GM15510 (cell line): ENCODE results near the gene GNLY.

ENCODE experiments used
- POLR2A ChIP-seq: IDR thresholded peaks from 3 replicates; pipeline ENCODE4 v1.6.1; 2011; ENCODE audit warnings: borderline replicate concordance; ENCODE audit not compliant: insufficient read length; ENCODE audit errors: extremely low read depth

The GNLY gene

DNA sequence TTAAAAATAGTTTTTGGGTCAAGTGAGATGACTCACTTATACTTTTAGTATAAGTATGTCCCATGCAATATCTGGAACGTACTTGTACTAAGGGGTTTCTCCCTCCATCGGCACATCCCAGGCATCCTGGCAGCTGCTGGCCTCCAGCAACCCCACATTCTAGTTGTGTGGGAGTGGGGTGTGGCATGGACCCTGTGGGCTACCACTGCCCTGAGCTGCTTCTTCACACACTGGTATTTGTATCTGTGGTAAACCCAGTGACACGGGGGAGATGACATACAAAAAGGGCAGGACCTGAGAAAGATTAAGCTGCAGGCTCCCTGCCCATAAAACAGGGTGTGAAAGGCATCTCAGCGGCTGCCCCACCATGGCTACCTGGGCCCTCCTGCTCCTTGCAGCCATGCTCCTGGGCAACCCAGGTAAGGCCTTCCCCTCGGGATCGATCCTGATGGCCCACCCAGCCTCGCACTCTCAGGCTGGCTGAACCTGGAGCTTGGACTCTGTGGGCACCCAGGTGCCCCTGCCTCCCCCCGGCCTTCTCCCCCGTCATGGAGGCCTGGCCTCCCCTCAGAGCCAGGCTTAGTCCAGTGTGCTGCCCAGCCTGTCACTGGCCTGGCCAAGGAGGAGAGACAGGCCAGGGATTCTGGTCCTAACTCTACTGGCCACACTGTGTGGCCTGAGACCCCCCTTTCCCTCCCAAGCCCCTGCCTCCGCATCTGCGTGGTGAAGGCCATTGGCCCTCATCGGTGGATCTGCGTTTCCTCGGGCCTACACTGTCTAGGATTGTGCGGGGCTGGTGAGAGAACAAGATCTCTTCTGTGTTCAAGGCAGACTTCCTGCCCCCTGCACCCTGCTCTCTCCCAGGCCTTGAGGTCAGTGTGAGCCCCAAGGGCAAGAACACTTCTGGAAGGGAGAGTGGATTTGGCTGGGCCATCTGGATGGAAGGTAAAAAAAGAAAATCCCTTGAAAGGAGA, at the start of gene GNLY:
GNLY (plus strand) TSS at position 307 of the 974 bp plus-strand sequence; CDS start at position 368, 61 bp downstream.
- no peak for TF ChIP-seq POLR2A

DNA sequence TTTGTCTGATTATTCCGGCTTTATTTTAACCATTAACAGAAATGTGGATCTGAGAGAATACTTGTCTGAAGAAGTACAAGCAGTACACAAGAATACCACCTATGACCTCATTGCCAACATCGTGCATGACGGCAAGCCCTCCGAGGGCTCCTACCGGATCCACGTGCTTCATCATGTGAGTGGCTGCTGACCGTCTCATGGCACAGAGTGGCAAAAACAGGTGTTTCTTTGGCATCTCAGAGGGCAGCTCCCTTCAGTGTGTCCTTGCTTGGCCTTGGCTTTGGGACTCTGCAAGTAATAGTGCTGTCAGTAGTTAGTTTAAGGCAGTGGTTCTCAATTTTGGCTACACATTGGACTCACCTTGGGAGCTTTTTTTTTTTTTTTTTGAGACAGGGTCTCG, 49.2 kb upstream of the GNLY start:
- no peak for TF ChIP-seq POLR2A

DNA sequence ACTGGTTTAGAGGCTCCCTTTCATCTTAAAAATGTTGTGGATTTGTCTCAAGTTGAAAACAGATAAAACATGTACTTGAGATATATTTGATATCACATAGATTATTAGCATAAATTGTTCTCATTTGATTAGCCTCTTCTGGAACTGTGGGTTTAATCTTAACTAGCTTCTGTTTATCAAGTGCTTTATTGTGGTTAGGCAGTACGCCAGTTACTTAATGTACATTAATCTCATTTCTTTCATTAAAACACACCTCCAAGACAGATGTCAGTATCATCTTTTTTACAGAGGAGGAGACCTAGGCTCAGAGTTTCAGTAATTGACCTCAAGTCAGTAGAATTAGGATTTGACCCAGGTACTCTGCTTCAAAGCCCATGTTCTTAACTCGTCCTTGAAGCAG, 48.0 kb upstream of the GNLY start:
- TF ChIP-seq POLR2A: no peak

DNA sequence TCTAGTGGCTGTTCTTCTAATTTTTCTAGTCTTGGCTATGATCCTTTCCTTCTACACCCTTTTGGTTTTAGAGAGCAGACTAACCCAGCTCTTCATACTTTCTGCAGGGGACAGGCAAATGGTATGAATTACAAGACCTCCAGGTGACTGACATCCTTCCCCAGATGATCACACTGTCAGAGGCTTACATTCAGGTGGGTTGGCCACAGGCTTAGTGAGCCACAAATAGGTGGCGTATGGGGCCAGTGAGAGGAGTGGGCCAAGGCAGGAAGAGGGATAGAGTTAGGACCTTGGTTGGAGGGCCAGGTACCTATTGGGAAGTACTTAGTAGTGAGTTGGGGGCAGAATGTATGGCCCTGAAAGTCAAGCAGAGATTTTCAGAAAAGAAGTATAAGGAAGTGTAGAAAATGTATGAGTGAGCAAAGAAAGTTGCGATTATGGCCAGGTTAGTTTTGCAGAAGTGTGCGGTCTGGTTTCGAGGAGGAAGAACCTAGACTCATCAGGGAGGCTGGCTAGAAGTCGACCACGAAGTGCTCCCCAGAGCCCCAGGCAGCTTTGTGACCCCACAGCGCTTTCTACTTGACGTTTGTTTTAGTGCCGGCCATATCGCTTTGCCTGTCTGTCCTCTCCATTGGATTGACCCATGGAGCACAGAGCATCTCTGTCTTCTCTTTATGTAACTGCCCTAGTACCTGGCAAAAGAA, 46.2 kb upstream of the GNLY start:
- TF ChIP-seq POLR2A: no peak

DNA sequence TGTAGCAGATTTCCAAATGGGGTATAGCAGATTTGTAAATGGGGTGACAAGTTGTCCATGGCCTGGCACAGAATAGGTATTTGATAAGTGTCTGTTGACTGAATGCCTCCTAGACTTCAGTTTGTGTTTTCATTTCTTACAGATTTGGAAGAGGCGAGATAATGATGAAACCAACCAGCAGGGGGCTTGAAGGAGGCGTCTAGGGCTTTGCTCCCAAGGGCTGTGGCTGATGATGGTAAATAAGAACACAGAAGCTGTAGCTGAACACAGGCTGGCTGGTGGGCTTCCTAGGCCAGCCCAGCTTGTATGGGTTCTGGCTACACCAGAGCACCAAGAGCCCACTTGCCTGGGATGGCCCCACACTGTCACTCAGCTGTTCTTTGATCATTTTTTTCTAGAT, 45.5 kb upstream of the GNLY start:
- no peak for TF ChIP-seq POLR2A

DNA sequence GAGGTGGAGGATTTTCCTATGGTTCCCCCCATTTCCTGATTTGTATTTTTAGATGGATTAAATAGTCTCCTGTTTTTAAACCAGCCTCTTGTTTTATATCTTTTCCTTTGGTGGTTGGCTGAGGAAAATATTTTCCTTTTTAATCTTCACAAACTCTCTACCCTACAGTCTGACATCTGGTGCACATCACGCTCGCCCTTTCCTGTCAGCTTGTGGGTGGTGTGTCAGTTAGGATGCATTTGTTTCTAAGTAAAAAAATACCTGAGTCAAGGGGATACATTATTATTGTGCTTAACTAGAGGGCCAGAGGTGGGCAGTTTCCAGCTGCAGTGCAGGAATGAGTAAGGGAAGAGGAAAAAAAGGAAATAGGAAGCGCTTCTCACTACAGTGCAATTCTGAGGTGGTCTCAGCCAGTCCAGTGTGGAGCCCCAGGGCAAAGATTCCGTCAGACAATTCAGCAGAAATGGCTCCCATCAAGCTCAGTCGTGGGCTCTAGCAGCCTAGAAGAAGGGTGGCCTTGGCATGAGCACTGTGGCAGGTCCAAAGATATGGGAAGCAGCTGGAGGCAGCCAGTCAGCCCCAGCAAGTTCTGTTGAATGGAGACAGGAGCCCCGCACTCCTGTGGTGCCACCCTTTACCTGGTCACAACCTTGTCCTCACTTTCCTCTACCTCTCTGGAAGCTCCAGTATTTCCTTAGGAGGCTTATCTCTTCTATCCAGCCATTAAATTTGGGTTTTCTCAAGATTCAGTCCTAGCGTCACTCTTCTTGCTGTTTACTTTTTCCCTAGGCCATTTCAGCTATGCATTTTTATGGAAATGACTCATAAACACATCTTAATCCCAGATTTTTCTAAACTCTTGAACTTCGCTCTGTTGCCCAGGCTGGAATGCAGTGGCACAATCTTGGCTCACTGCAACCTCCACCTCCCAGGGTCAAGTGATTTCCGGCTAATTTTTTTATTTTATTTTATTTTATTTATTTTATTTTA, 44.7 kb upstream of the GNLY start:
- TF ChIP-seq POLR2A: no peak

DNA sequence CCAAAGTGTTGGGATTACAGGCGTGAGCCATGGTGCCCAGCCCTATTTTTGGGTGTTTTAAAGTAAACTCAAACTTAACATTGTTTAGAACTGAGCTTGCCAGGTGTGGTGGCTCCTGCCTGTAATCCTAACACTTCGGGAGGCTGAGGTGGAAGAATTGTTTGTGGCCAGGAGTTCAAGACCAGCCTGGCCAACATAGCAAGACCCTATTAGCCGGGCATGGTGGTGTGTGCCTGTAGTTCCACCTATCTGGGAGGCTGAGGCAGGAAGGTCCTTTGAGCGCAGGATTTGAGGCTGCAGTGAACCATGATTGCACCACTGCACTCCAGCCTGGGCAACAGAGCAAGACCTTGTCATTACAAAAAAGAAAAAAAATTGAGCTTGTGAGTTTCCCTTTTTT, 43.7 kb upstream of the GNLY start:
- TF ChIP-seq POLR2A: no peak

DNA sequence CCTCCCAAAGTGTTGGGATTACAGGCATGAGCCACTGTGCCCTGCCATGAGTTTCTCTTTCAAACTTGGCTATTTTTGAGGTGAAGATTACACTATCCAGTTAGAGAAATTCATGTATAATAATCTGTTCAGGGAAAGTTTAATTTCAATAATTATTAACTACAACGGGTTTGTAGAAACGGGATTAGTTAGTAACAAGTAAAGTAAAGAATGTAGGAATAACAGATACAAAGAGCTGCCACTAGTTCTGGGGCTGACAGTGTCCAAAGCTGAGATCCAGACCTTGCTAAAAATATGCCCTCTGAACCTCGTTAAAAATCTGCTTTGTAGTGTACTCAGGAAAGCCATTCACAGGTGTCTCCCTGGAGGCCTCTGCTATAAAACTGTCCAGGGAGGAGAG, 43.1 kb upstream of the GNLY start:
- no peak for TF ChIP-seq POLR2A

DNA sequence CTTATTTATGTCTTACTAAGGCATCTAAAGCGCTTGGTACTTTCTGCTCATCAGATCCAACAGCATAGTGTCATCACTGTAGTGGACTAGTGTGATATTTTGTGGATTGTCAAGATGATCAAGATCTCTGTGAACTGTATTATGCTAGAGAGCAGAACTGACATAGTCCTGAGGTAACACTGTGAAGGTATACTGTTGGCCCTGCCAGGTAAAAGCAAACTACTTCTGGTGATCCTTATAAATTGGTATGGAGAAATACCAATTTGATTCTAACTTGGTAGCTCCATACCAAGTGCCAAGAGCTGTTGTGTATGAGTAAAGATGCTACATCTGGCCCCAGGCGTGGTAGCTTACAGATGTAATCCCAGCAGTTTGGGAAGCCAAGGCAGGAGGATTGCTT, 42.1 kb upstream of the GNLY start:
- no peak for TF ChIP-seq POLR2A

DNA sequence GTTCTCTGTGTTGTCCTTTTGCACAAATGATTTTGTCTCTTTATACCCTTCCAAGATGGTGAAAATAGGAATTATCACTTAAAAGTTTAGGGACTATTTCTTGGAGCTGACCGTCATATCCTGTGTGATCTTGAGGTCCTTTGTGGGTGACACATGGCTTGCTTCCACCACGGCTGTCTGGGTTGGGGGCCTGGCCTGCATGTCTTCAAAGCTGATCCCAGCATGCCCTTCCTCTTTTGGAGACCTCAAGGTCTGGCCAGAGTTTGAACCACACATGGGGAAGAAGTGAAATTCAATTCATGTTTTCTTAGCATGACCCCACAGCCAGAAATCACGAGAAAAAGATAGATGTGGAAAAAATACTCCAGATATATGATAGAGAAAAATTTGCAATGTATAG, 40.2 kb upstream of the GNLY start:
- TF ChIP-seq POLR2A: no peak

DNA sequence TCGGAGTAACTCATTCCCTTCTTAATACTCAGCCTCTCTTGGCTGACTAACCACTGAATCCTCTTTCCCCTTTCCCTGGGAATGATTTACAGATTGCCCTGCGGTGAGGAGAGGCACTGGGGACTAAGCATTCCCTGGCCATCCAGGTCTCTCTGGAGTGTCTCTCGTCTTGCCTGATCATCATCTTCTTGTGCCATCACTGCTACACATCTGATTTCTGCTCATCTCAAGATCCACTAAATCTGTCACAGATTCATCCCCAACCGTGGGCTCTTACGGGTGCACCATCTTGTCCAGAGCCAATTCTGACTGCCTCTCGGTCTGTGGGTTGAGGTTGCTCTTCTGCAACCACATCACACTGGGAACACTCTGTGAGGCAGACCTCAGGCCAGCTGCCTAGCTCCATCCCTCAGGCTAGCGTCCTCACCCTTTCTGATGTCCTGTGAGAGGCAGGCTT, 38.2 kb upstream of the GNLY start:
- no peak for TF ChIP-seq POLR2A

DNA sequence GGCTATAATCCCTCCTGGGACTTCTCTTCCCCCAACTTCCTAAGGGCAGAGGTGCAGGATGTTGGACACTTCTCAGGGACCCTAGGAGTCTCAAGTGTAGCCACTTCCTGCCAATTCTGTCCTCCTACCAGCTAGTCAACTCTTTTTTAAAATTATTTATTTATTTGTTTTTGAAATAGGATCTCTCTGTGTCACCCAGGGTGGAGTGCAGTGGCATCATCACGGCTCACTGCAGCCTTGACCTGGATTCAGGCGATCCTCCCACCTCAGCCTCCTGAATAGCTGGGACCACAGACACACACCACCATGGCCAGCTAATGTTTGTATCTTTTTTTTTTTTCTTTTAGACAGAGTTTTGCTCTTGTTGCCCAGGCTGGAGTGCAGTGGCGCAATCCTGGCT, 37.7 kb upstream of the GNLY start:
- TF ChIP-seq POLR2A: no peak

DNA sequence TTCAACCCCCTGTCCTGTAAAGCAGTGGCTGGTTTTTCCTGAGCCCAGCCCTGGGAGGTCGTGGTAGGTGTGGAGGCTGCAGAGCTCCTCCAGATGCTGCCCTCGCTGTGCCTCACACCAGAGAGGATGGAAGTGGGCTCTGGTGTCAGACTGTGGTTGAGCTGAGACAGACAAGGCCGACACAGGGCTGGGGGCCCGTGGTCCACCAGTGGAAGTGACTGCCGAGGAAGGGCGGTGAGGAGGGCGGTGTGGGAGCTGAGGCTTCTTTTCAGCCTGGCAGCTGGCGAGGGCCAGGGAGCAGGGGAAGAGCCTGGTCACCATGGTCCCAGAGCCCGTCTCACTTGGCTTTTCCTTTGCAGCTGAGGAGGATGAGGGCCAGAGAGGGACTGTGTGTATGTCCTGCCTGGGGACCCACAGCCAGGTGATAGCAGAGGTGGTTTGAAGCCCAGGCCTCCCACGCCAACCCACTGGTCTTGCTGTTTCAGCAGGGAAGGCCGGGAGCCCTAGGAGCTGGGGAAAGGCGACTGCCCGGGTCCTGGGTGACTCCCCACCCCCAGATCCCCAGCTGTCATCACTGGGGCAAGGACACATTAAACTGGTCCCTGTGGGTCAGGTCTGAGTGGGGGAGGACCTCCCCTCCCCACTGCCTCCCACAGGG, 34.7 kb upstream of the GNLY start:
- no peak for TF ChIP-seq POLR2A

DNA sequence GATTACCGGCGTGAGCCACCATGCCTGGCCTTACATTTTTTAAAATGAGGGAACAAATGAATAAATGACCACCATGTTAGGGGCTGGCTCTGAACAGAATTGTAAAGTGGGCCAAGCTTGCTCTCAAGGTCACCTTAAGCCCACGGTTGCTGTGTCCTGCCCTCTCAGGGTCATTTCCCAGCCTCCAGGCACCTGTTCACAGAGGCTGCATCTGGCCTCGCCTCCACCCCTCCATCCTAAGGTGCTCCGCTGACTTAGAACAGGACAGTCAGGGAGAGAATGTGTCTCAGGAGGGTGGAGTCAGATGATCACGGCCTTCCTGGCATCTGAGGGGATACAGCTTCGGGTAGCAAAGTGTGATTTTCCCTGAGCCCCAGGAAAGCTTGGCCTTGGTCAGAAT, 33.4 kb upstream of the GNLY start:
- TF ChIP-seq POLR2A: no peak
